Endothelial cell of umbilical vein (primary cell): ENCODE data around the gene GRM8.

Experiments used
- EZH2 ChIP-seq: IDR thresholded peaks from 2 replicates; pipeline ENCODE4 v1.6.1; 2012; ENCODE audit warnings: borderline replicate concordance, low read depth, mild to moderate bottlenecking, moderate library complexity, low read length, inconsistent platforms; ENCODE audit not compliant: severe bottlenecking
- FOS ChIP-seq: IDR thresholded peaks from 2 replicates; pipeline ENCODE4 v1.6.1; 2011; ENCODE audit warnings: mild to moderate bottlenecking, low read length, moderate library complexity, borderline replicate concordance; ENCODE audit not compliant: insufficient read depth
- GATA2 ChIP-seq: IDR thresholded peaks from 2 replicates; pipeline ENCODE4 v1.7.0; 2011; ENCODE audit warnings: low read depth, mild to moderate bottlenecking, moderate library complexity, mixed read lengths, low read length; ENCODE audit not compliant: insufficient read length, insufficient read depth
- JUN ChIP-seq: IDR thresholded peaks from 2 replicates; pipeline ENCODE4 v1.6.1; 2011; ENCODE audit warnings: borderline replicate concordance, low read depth; ENCODE audit not compliant: insufficient read length, insufficient read depth
- MYC ChIP-seq: IDR thresholded peaks from one replicate; pipeline ENCODE4 v1.6.1; 2011; ENCODE audit warnings: mild to moderate bottlenecking, low read depth, low read length
- POLR2A ChIP-seq: IDR thresholded peaks from 2 replicates; pipeline ENCODE4 v1.6.1; 2012; ENCODE audit warnings: low read depth, mild to moderate bottlenecking, control low read depth, low read length
- POLR2AphosphoS5 ChIP-seq: IDR thresholded peaks from 2 replicates; pipeline ENCODE4 v1.6.1; 2012; ENCODE audit warnings: low read depth, mild to moderate bottlenecking, control low read depth, low read length, moderate library complexity; ENCODE audit not compliant: insufficient read depth
- TF ChIP-seq, protein P1 (sequence below), 2 donors: IDR thresholded peaks; 1 replicate in 1 of 2; 2 replicates in 1 of 2; pipeline ENCODE4 v1.5.1; 2011; ENCODE audit warnings: low read length in 2 of 2, mild to moderate bottlenecking in 2 of 2, moderate library complexity in 2 of 2, control low read depth in 1 of 2, inconsistent platforms in 1 of 2, low read depth in 1 of 2; ENCODE audit not compliant: insufficient read depth in 1 of 2; ENCODE audit errors: extremely low read depth in 1 of 2
- TF ChIP-seq, protein P2 (sequence below): IDR thresholded peaks from 2 replicates; pipeline ENCODE4 v1.6.1; 2011; ENCODE audit not compliant: insufficient read depth, insufficient read length

DNA sequence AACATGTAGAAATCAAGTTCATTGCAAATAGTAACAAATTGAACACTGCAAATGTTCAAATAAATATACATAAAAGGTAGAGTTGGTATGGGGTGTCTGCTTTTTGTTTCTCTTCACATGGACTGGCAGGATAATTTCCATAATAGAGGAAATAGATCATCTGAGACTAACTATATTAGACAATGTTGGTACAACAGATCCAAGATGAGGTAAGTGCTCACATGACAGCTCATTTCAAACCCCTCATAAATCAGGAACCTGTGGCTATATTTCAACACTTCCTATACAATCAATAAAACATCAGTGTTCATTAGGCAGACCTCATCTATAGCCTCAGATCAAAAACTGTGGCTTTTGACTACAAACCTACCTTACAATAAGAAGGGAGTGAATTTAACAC lies 469.1 kb downstream of the GRM8 start:
- TF ChIP-seq, protein P1, sequence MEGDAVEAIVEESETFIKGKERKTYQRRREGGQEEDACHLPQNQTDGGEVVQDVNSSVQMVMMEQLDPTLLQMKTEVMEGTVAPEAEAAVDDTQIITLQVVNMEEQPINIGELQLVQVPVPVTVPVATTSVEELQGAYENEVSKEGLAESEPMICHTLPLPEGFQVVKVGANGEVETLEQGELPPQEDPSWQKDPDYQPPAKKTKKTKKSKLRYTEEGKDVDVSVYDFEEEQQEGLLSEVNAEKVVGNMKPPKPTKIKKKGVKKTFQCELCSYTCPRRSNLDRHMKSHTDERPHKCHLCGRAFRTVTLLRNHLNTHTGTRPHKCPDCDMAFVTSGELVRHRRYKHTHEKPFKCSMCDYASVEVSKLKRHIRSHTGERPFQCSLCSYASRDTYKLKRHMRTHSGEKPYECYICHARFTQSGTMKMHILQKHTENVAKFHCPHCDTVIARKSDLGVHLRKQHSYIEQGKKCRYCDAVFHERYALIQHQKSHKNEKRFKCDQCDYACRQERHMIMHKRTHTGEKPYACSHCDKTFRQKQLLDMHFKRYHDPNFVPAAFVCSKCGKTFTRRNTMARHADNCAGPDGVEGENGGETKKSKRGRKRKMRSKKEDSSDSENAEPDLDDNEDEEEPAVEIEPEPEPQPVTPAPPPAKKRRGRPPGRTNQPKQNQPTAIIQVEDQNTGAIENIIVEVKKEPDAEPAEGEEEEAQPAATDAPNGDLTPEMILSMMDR (IDR thresholded peaks at IDR 0.05; ENCODE audit: extremely low read depth in 1 of 2, insufficient read depth in 1 of 2, low read depth in 1 of 2, low read length in 2 of 2), result no peak
- no peak for TF ChIP-seq POLR2AphosphoS5
- no peak for TF ChIP-seq EZH2
- no peak for TF ChIP-seq POLR2A
- TF ChIP-seq FOS, result no peak
- TF ChIP-seq, protein P2, sequence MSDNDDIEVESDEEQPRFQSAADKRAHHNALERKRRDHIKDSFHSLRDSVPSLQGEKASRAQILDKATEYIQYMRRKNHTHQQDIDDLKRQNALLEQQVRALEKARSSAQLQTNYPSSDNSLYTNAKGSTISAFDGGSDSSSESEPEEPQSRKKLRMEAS, result no peak
- no peak for TF ChIP-seq MYC
- TF ChIP-seq JUN, result no peak
- TF ChIP-seq GATA2, result no peak
